GM12878 (cell line): ENCODE measurements around the gene RCBTB2. TPM values are rescaled to one million over a fixed set of nuclear protein-coding genes. Genes with fewer than 3 reads are reported as not detected.

Experiments used
- ATAC-seq: fragments of 200-7000 bp; cut with Tn5 transposase; 3 replicates; pipeline ENCODE4 v1.9.1; 2020; ENCODE audit warnings: mild to moderate bottlenecking, moderate library complexity
- BruUV-seq: library from RNA; stranded (reverse); fragments of 400-500 nt; replicated peaks from 2 replicates; lab custom pipeline; 2021; lab: Mats Ljungman, UMichigan
- CTCF ChIA-PET: fragments of 300-600 bp; sonication (Branson Sonifier 250); formaldehyde crosslinking; extraction: SDS; loops from one replicate; lab custom pipeline; 2021; ENCODE audit warnings: inconsistent platforms; lab: Yijun Ruan, JAX
- POLR2A ChIA-PET: fragments of 350-600 bp; formaldehyde crosslinking; extraction: SDS; loops from one replicate; lab custom pipeline; 2021; ENCODE audit warnings: inconsistent platforms; lab: Charles Lee
- RAD21 ChIA-PET: fragments of 300-600 bp; sonication (Branson Sonifier 250); formaldehyde crosslinking; loops from one replicate; lab custom pipeline; 2023; ENCODE audit warnings: antibody characterized with exemption; ENCODE audit not compliant: unreplicated experiment; lab: Charles Lee
- SMC1A ChIA-PET: fragments of 300-600 bp; sonication (Branson Sonifier 250); formaldehyde crosslinking; loops from one replicate; lab custom pipeline; 2023; ENCODE audit not compliant: unreplicated experiment, uncharacterized antibody; lab: Charles Lee
- DNase-seq: peaks from one replicate; pipeline ENCODE4 v3.0.0-alpha.2; 2011; ENCODE audit warnings: low read depth, low spot score
- FAIRE-seq: peaks from 3 replicates; lab custom pipeline; 2011; peaks lifted over from hg19 to GRCh38; lab: Jason Lieb, UNC
- H2AFZ ChIP-seq: 2 replicates; pipeline ENCODE4 v1.6.0; 2011; ENCODE audit warnings: low read depth, low read length, control low read depth; ENCODE audit not compliant: control insufficient read depth
- H3K27ac ChIP-seq: 2 replicates; pipeline ENCODE4 v1.5.1; 2011; ENCODE audit warnings: control low read depth; ENCODE audit not compliant: control insufficient read depth, insufficient read depth
- H3K27me3 ChIP-seq, 2 experiments: replicated peaks in 1 of 2; 2 replicates each; pipeline versions ENCODE4 v1.6.0 to v1.6.1; 2011; ENCODE audit warnings: low read length in 1 of 2; ENCODE audit not compliant: control insufficient read depth in 2 of 2, insufficient read depth in 2 of 2
- H3K36me3 ChIP-seq, 2 experiments: 2 replicates each; pipeline ENCODE4 v1.5.1; 2011; ENCODE audit warnings: low read length in 1 of 2; ENCODE audit not compliant: control insufficient read depth in 2 of 2, insufficient read depth in 2 of 2
- H3K4me1 ChIP-seq: 2 replicates; pipeline ENCODE4 v1.6.1; 2011; ENCODE audit warnings: mild to moderate bottlenecking, low read length, moderate library complexity, mixed read lengths; ENCODE audit not compliant: control insufficient read depth, insufficient read depth
- H3K4me2 ChIP-seq: 2 replicates; pipeline ENCODE4 v1.6.0; 2011; ENCODE audit warnings: control low read depth; ENCODE audit not compliant: control insufficient read depth, insufficient read depth
- H3K4me3 ChIP-seq: fragments of 200-600 bp; sonication (generic); 2 replicates; pipeline ENCODE4 v1.5.1; 2016
- H3K79me2 ChIP-seq: 2 replicates; pipeline ENCODE4 v1.6.0; 2011; ENCODE audit warnings: low read length; ENCODE audit not compliant: control insufficient read depth, insufficient read depth
- H3K9ac ChIP-seq: 2 replicates; pipeline ENCODE4 v1.8.0; 2011; ENCODE audit warnings: low read length, control low read depth, mixed read lengths; ENCODE audit not compliant: control insufficient read depth, insufficient read depth
- H3K9me3 ChIP-seq: replicated peaks from 3 replicates; pipeline ENCODE4 v1.5.1; 2011; ENCODE audit warnings: mild to moderate bottlenecking, low read length; ENCODE audit not compliant: control insufficient read depth, insufficient read depth
- H4K20me1 ChIP-seq: 2 replicates; pipeline ENCODE4 v1.6.0; 2011; ENCODE audit not compliant: control insufficient read depth, insufficient read depth
- CBX3 ChIP-seq: fragments of 200-600 bp; sonication (generic); IDR thresholded peaks from 2 replicates; pipeline ENCODE4 v1.6.1; 2016; ENCODE audit warnings: low read depth, borderline replicate concordance
- CHD4 ChIP-seq: fragments of 200-600 bp; sonication (generic); IDR thresholded peaks from 2 replicates; pipeline ENCODE4 v1.6.1; 2016; ENCODE audit warnings: mild to moderate bottlenecking
- CREB1 ChIP-seq: IDR thresholded peaks from 2 replicates; pipeline ENCODE4 v1.6.1; 2012; ENCODE audit warnings: low read depth, mild to moderate bottlenecking, inconsistent platforms
- MEF2B ChIP-seq: fragments of 450-650 bp; IDR thresholded peaks from 2 replicates; pipeline ENCODE4 v1.6.1; 2018; ENCODE audit warnings: mild to moderate bottlenecking, moderate library complexity; ENCODE audit not compliant: partially characterized antibody, poor library complexity, severe bottlenecking
- MLLT1 ChIP-seq: fragments of 450-650 bp; IDR thresholded peaks from 2 replicates; pipeline ENCODE4 v1.6.1; 2016; ENCODE audit warnings: mild to moderate bottlenecking
- NFXL1 ChIP-seq: fragments of 450-650 bp; IDR thresholded peaks from 2 replicates; pipeline ENCODE4 v1.6.1; 2017; ENCODE audit warnings: antibody characterized with exemption, mild to moderate bottlenecking, borderline replicate concordance
- NKRF ChIP-seq: fragments of 450-650 bp; conservative IDR thresholded peaks from 2 replicates; pipeline ENCODE4 v1.6.1; 2017; ENCODE audit warnings: mild to moderate bottlenecking, moderate library complexity
- PKNOX1 ChIP-seq: fragments of 450-650 bp; IDR thresholded peaks from 2 replicates; pipeline ENCODE4 v1.6.1; 2016; ENCODE audit warnings: mild to moderate bottlenecking
- RUNX3 ChIP-seq: IDR thresholded peaks from 2 replicates; pipeline ENCODE4 v1.6.1; 2012; ENCODE audit warnings: low read length, inconsistent platforms
- ZBED1 ChIP-seq: IDR thresholded peaks from 2 replicates; pipeline ENCODE4 v1.6.1; 2016; ENCODE audit warnings: borderline replicate concordance
- ZBTB33 ChIP-seq: fragments of 450-650 bp; IDR thresholded peaks from 2 replicates; pipeline ENCODE4 v1.6.1; 2017; ENCODE audit warnings: mild to moderate bottlenecking
- WGBS: methylation state at CpG from one replicate; pipeline ENCODE4 v1.1.6; 2016; ENCODE audit warnings: low lambda C conversion rate; ENCODE audit not compliant: insufficient replicate concordance, insufficient coverage; ENCODE audit errors: missing lambda C conversion rate; 5-methylcytosine and 5-hydroxymethylcytosine counted together
- in situ Hi-C: fragments of 300-500 bp; cut with MboI; formaldehyde crosslinking; loops from 9 replicates; pipeline ENCODE4 v1.14.3; 2018; ENCODE audit warnings: mixed read lengths
- intact Hi-C: fragments of 100-400 bp; cut with micrococcal nuclease; formaldehyde crosslinking; loops from one replicate; pipeline ENCODE4 v1.14.2; 2022; ENCODE audit not compliant: unreplicated experiment
- polyA plus RNA-seq, 11 experiments: library from polyadenylated mRNA; depleted of rRNA in 4 of 11; unstranded in 6 of 11; stranded (reverse) in 5 of 11; fragments of >200 nt; fragmentation: Nextera tagmentation in 4 of 11; fragmentation: Illumina TruSeq in 1 of 11; extraction: Ambion mirVana in 4 of 11; extraction: Trizol in 1 of 11; gene quantifications; 1 replicate in 1 of 11; 2 replicates in 10 of 11; pipeline versions ENCODE4 v1.2.1 to v1.2.3, GENCODE V29; 2011 to 2016; ENCODE audit warnings: inconsistent platforms in 2 of 11, missing spikeins in 2 of 11, low read depth in 1 of 11
- total RNA-seq, 4 experiments: library from RNA; depleted of rRNA in 3 of 4; stranded (reverse); fragments of >200 nt in 3 of 4; fragmentation: Illumina TruSeq in 1 of 4; extraction: Trizol in 1 of 4; gene quantifications; 2 replicates each; pipeline versions ENCODE4 v1.2.1 to v1.2.3, GENCODE V29; 2013 to 2021

The RCBTB2 gene
- total and polyA plus RNA-seq, 10 of the 15 experiments (the other 5 are each of a cell fraction or from before 2014, with no cell fraction given) = 5.0 to 16.0 (median 8.5) TPM

GRCh38 chr13:48580896-48581295, 48.0 kb upstream of the RCBTB2 start (continued):
- no peak for TF ChIP-seq MEF2B
- TF ChIP-seq PKNOX1 = no peak
- no peak for TF ChIP-seq NFXL1
- no peak for TF ChIP-seq MLLT1
- TF ChIP-seq, all 136 proteins: peak for 0

- POLR2A ChIA-PET = interaction anchor here (0.6 to 2.3 kb wide), 5 partner anchors 17 to 1606 kb away, joined by 3 to 14 read pairs (median 4); no protein-coding TSS in a partner anchor
- no peaks in the 10 kb centered on the region for H4K20me1 ChIP-seq
- no TSS peak for BruUV-seq
- no peak overlapping the region for H3K9ac ChIP-seq
- H3K27ac ChIP-seq = no peak overlapping the region; the same call in 1 of the 2 replicates
- DNase-seq (no peak), ATAC-seq (peak; percentile 46), FAIRE-seq (peak; percentile 38)
- peaks cover 39% of the 10 kb centered on the region for H3K4me1 ChIP-seq
- in situ Hi-C loops (loop anchor here (5.0 kb wide), 2 partner anchors 248 to 453 kb away; no protein-coding TSS in a partner anchor), intact Hi-C loops (loop anchor here (1.0 kb wide), 1 partner anchor 246 kb away; no protein-coding TSS in a partner anchor)
- H3K27me3 ChIP-seq = no peaks in the 10 kb centered on the region
- H3K36me3 ChIP-seq = no peaks in the 10 kb centered on the region
- CTCF ChIA-PET = interaction anchor here (0.6 to 7.2 kb wide), 64 partner anchors 11 to 1611 kb away, joined by 3 to 191 read pairs (median 4); partner anchors contain the start of genes ITM2B, LPAR6 and MED4
- SMC1A ChIA-PET = interaction anchor here (0.6 to 11.7 kb wide), 54 partner anchors 10 to 1911 kb away, joined by 3 to 131 read pairs (median 6); partner anchors contain the start of genes ITM2B, LPAR6, NUDT15 and RCBTB2
- RAD21 ChIA-PET = interaction anchor here (0.6 to 5.9 kb wide), 46 partner anchors 10 to 543 kb away, joined by 3 to 141 read pairs (median 5); partner anchors contain the start of genes ITM2B, MED4, NUDT15 and RCBTB2
- no peaks in the 10 kb centered on the region; the same call in 2 of the 3 replicates for H3K9me3 ChIP-seq
- no peak overlapping the region for H3K4me2 ChIP-seq
- H2AFZ ChIP-seq = no peak overlapping the region
- 43% methylated on average over 8 of the region's 8 CpGs for WGBS
- H3K79me2 ChIP-seq = no peaks in the 10 kb centered on the region
- H3K4me3 ChIP-seq = no peak overlapping the region
- TF ChIP-seq ZBED1 (no peak), CBX3 (no peak), CHD4 (no peak), ZBTB33 (no peak), CREB1 (no peak), RUNX3 (no peak), NKRF (no peak)
Measured at GRCh38 chr13:48580185-48580803, 47.4 kb upstream of the RCBTB2 start.
